H9 (cell line): ENCODE data around the gene MIEF1. TPM values are rescaled to one million over a fixed set of nuclear protein-coding genes. Genes with fewer than 3 reads are reported as not detected.

Experiments used
- DNase-seq: peaks from one replicate; pipeline ENCODE4 v3.0.0-alpha.2; 2017
- H2AFZ ChIP-seq: one replicate; pipeline ENCODE4 v1.6.1; 2013; ENCODE audit warnings: mild to moderate bottlenecking, low read length, control low read depth, moderate library complexity
- H2AK5ac ChIP-seq: 2 replicates; pipeline ENCODE4 v1.6.1; 2013; ENCODE audit warnings: low read length, control low read depth, mixed read lengths; ENCODE audit not compliant: insufficient read length
- H2BK120ac ChIP-seq: one replicate; pipeline ENCODE4 v1.6.1; 2013; ENCODE audit warnings: low read depth, mild to moderate bottlenecking, low read length, control low read depth, inconsistent platforms; ENCODE audit not compliant: poor library complexity, severe bottlenecking
- H2BK12ac ChIP-seq: 2 replicates; pipeline ENCODE4 v1.6.1; 2013; ENCODE audit warnings: low read length, control low read depth, mixed read lengths, low read depth; ENCODE audit not compliant: insufficient read length
- H2BK15ac ChIP-seq: 2 replicates; pipeline ENCODE4 v1.6.1; 2013; ENCODE audit warnings: low read depth, low read length, control low read depth
- H2BK20ac ChIP-seq: one replicate; pipeline ENCODE4 v1.6.1; 2013; ENCODE audit warnings: low read depth, mild to moderate bottlenecking, low read length, control low read depth, inconsistent platforms; ENCODE audit not compliant: poor library complexity, severe bottlenecking
- H2BK5ac ChIP-seq: 2 replicates; pipeline ENCODE4 v1.6.1; 2013; ENCODE audit warnings: low read length, control low read depth, mixed read lengths; ENCODE audit not compliant: insufficient read length
- H3K14ac ChIP-seq: 2 replicates; pipeline ENCODE4 v1.6.1; 2013; ENCODE audit warnings: low read length, control low read depth; ENCODE audit not compliant: insufficient read depth
- H3K18ac ChIP-seq: 2 replicates; pipeline ENCODE4 v1.6.1; 2013; ENCODE audit warnings: low read depth, mild to moderate bottlenecking, mixed read lengths, low read length, control low read depth; ENCODE audit not compliant: insufficient read length
- H3K23ac ChIP-seq: 2 replicates; pipeline ENCODE4 v1.6.1; 2013; ENCODE audit warnings: low read length, control low read depth, mixed read lengths, low read depth; ENCODE audit not compliant: insufficient read length
- H3K23me2 ChIP-seq: 2 replicates; pipeline ENCODE4 v1.6.1; 2013; ENCODE audit warnings: low read depth, mild to moderate bottlenecking, mixed read lengths, low read length, control low read depth; ENCODE audit not compliant: insufficient read length, poor library complexity, severe bottlenecking
- H3K27ac ChIP-seq: 2 replicates; pipeline ENCODE4 v1.5.1; 2013; ENCODE audit warnings: low read length, control low read depth, mixed read lengths, low read depth; ENCODE audit not compliant: insufficient read length
- H3K27me3 ChIP-seq: 2 replicates; pipeline ENCODE4 v1.6.1; 2013; ENCODE audit warnings: low read length, control low read depth, inconsistent platforms; ENCODE audit not compliant: insufficient read depth
- H3K4ac ChIP-seq: 2 replicates; pipeline ENCODE4 v1.6.1; 2013; ENCODE audit warnings: low read depth, mild to moderate bottlenecking, control low read depth, inconsistent platforms, low read length, moderate library complexity
- H3K4me1 ChIP-seq: 2 replicates; pipeline ENCODE4 v1.6.1; 2013; ENCODE audit warnings: low read length, control low read depth, inconsistent platforms; ENCODE audit not compliant: insufficient read depth
- H3K4me2 ChIP-seq: 2 replicates; pipeline ENCODE4 v1.6.1; 2013; ENCODE audit warnings: low read length, control low read depth, mixed read lengths; ENCODE audit not compliant: insufficient read length, insufficient read depth
- H3K56ac ChIP-seq: 2 replicates; pipeline ENCODE4 v1.6.1; 2013; ENCODE audit warnings: low read depth, mild to moderate bottlenecking, mixed read lengths, low read length, control low read depth; ENCODE audit not compliant: insufficient read length
- H3K79me1 ChIP-seq: 2 replicates; pipeline ENCODE4 v1.6.1; 2013; ENCODE audit warnings: low read depth, mild to moderate bottlenecking, moderate library complexity, low read length, control low read depth, inconsistent platforms; ENCODE audit not compliant: insufficient read depth, poor library complexity, severe bottlenecking
- H3K79me2 ChIP-seq: 2 replicates; pipeline ENCODE4 v1.6.1; 2013; ENCODE audit warnings: low read length, control low read depth, inconsistent platforms; ENCODE audit not compliant: insufficient read depth
- H3K9ac ChIP-seq: 2 replicates; pipeline ENCODE4 v1.6.1; 2013; ENCODE audit warnings: low read length, control low read depth, mixed read lengths; ENCODE audit not compliant: insufficient read length; ENCODE audit errors: extremely low read depth
- H3K9me3 ChIP-seq: one replicate; pipeline ENCODE4 v1.6.1; 2013; ENCODE audit warnings: low read depth, low read length, inconsistent platforms; ENCODE audit not compliant: control insufficient read depth
- H3T11ph ChIP-seq: one replicate; pipeline ENCODE4 v1.6.1; 2013; ENCODE audit warnings: mild to moderate bottlenecking, low read length, control low read depth, inconsistent platforms
- H4K20me1 ChIP-seq: one replicate; pipeline ENCODE4 v1.6.1; 2013; ENCODE audit not compliant: control insufficient read depth, insufficient read length, insufficient read depth
- H4K5ac ChIP-seq: 2 replicates; pipeline ENCODE4 v1.6.1; 2013; ENCODE audit warnings: low read depth, mild to moderate bottlenecking, mixed read lengths, low read length, control low read depth; ENCODE audit not compliant: insufficient read length
- H4K8ac ChIP-seq: replicated peaks from 2 replicates; pipeline ENCODE4 v1.6.1; 2013; ENCODE audit warnings: low read length, control low read depth, mixed read lengths, low read depth; ENCODE audit not compliant: insufficient read length
- H4K91ac ChIP-seq: 2 replicates; pipeline ENCODE4 v1.6.1; 2013; ENCODE audit warnings: low read depth, mild to moderate bottlenecking, moderate library complexity, mixed read lengths, low read length, control low read depth; ENCODE audit not compliant: insufficient read length
- H3K27ac Mint-ChIP-seq, 3 experiments: 2 replicates in 2 of 3; 3 replicates in 1 of 3; pipeline ENCODE4 v1.8.0; 2020 to 2021; ENCODE audit warnings: mixed read lengths in 3 of 3, mild to moderate bottlenecking in 1 of 3, moderate library complexity in 1 of 3
- H3K27me3 Mint-ChIP-seq: 2 replicates; pipeline ENCODE4 v1.8.0; 2021; ENCODE audit warnings: low read depth, mild to moderate bottlenecking, moderate library complexity, mixed read lengths
- H3K36me3 Mint-ChIP-seq, 3 experiments: 2 replicates in 2 of 3; 3 replicates in 1 of 3; pipeline ENCODE4 v1.8.0; 2020 to 2021; ENCODE audit warnings: low read depth in 3 of 3, mixed read lengths in 3 of 3; ENCODE audit not compliant: insufficient read depth in 1 of 3
- H3K4me1 Mint-ChIP-seq, 2 experiments: 2 replicates each; pipeline ENCODE4 v1.8.0; 2020; ENCODE audit warnings: mixed read lengths in 2 of 2
- H3K4me3 Mint-ChIP-seq, 2 experiments: 2 replicates in 1 of 2; 3 replicates in 1 of 2; pipeline ENCODE4 v1.8.0; 2020 to 2021; ENCODE audit warnings: mild to moderate bottlenecking in 2 of 2, mixed read lengths in 2 of 2, moderate library complexity in 1 of 2
- H3K9me3 Mint-ChIP-seq, 2 experiments: 2 replicates in 1 of 2; 3 replicates in 1 of 2; pipeline ENCODE4 v1.8.0; 2020; ENCODE audit warnings: mild to moderate bottlenecking in 2 of 2, mixed read lengths in 2 of 2, moderate library complexity in 1 of 2
- CTCF ChIP-seq: fragments of 200-600 bp; sonication (generic); conservative IDR thresholded peaks from 3 replicates; pipeline ENCODE4 v1.8.0; 2021; ENCODE audit warnings: antibody characterized with exemption, mild to moderate bottlenecking
- WGBS: extraction: QIAGEN DNeasy Blood & Tissue Kit; methylation state at CpG from one replicate; pipeline ENCODE4 v1.1.7; 2013; ENCODE audit warnings: missing lambda C conversion rate, low lambda C conversion rate, mixed read lengths; ENCODE audit not compliant: insufficient read length; ENCODE audit errors: extremely low coverage; 5-methylcytosine and 5-hydroxymethylcytosine counted together
- total RNA-seq: library from RNA; stranded (reverse); gene quantifications from 2 replicates; pipeline ENCODE4 v1.2.1, GENCODE V29; 2021

The MIEF1 gene
- total RNA-seq, 1 experiment from 2014 or later = 32.6 TPM

DNA sequence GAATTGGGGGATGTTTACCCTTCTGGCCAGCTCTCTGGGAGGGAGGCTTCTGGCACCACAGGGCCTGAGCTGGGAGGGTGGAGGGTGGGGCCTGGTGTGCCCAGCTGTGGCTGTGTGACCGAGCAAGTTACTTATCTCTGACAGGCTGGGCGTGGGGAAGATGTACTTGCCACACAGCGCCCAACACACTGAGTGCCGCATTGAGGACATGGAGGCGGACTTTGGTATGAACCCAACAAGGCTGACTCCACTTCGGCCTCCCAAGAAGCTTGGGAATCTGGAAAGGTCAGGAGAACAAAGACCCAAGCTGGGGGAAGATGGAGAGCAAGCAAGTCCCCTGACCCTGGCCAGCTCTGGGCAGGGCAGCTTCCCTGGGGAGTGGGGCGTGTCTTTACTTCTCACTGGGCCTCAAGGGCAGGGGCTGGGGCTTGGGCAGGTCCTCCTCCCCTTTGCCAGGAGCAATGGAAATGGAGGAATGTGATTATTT, 47.7 kb upstream of the MIEF1 start:
- DNase-seq = peak; percentile 70
- Histone ChIP-seq H3K4me2 (no peak overlapping the region), H4K20me1 (no peaks in the 10 kb centered on the region), H3K4me1 (0 out of 2 replicates have a peak, but pooled peaks cover 2% of the 10 kb centered on the region), H3K9me3 (no peaks in the 10 kb centered on the region), H3K9ac (no peak overlapping the region), H3K27me3 (peaks cover 5% of the 10 kb centered on the region; the same call in 1 of the 2 replicates), H3K23ac (no peak overlapping the region), H3K18ac (no peak overlapping the region), H4K91ac (no peak overlapping the region), H2BK12ac (no peak overlapping the region), H3K79me2 (no peaks in the 10 kb centered on the region), H2BK120ac (no peak overlapping the region), H3K14ac (no peak overlapping the region), H3K23me2 (peaks cover 3% of the 10 kb centered on the region), H4K5ac (no peak overlapping the region), H3K4ac (no peak overlapping the region), H3K79me1 (no peaks in the 10 kb centered on the region), H2AFZ (no peak overlapping the region), H3K56ac (no peak overlapping the region), H2BK20ac (no peak overlapping the region), H3T11ph (no peak overlapping the region), H2BK15ac (no peak overlapping the region), H4K8ac (no peak overlapping the region), H3K27ac (no peak overlapping the region), H2BK5ac (no peak overlapping the region), H2AK5ac (no peak overlapping the region)
- WGBS = no CpG with 5 or more reads among the region's 7 CpGs
- Mint-ChIP-seq H3K27me3 (peaks cover 62% of the 10 kb centered on the region), H3K9me3 (no peaks in the 10 kb centered on the region), H3K4me1 (peaks cover 28 to 40% of the 10 kb centered on the region in 2 experiments), H3K4me3 (no peak overlapping the region; a peak in 2 of 5 replicates), H3K36me3 (peaks cover 0 to 3% (median 0%) of the 10 kb centered on the region in 3 experiments; a peak in 1 of 7 replicates), H3K27ac (peak overlapping the region in 1 of 3 experiments; percentile 56; a peak in 3 of 7 replicates)
- TF ChIP-seq CTCF = no peak
